Measurements from ENCODE around the gene CLASP1. TPM values are rescaled to one million over a fixed set of nuclear protein-coding genes. Genes with fewer than 3 reads are reported as not detected.
A peak's percentile ranks its signal among the peaks of the same experiment; 100 is the strongest.

CLASP1 gene
- total RNA-seq, 2 donors from 2014 or later: 87.0 to 88.3 TPM

GRCh38 chr2:121625953-121626352 is 23.3 kb downstream of the CLASP1 start:
- no peak for DNase-seq
- H3K9me3 Mint-ChIP-seq: peaks cover 1% of the 10 kb centered on the region
- no peak overlapping the region for H3K27ac Mint-ChIP-seq
- H3K27ac ChIP-seq (ENCODE audit: low read depth, low read length): no peak overlapping the region
- no peaks in the 10 kb centered on the region for H3K27me3 ChIP-seq (ENCODE audit: control insufficient read depth, insufficient read depth, low read length, poor library complexity, severe bottlenecking)
- peaks cover 9% of the 10 kb centered on the region for H3K36me3 ChIP-seq (ENCODE audit: control insufficient read depth, insufficient read depth, low read length)
- peaks cover 38% of the 10 kb centered on the region for H3K36me3 Mint-ChIP-seq (ENCODE audit: low read depth)
- no peaks in the 10 kb centered on the region for H3K4me1 Mint-ChIP-seq
- no peaks in the 10 kb centered on the region for H3K4me1 ChIP-seq (ENCODE audit: control insufficient read depth, insufficient read depth, low read length)
- H3K4me3 Mint-ChIP-seq: no peak overlapping the region
- H3K4me3 ChIP-seq (ENCODE audit: low read length): no peak overlapping the region
- no peak for TF ChIP-seq CTCF (conservative IDR thresholded peaks at IDR 0.05)
- no peak overlapping the region for H3K9ac ChIP-seq (ENCODE audit: extremely low read depth, low read length, poor library complexity, severe bottlenecking)
- H3K27me3 Mint-ChIP-seq (ENCODE audit: insufficient read depth): no peaks in the 10 kb centered on the region
- 97 to 100% methylated on average over 3 of the region's 3 CpGs for WGBS, 2 experiments (ENCODE audit: insufficient coverage in 1 of 2, insufficient read length in 1 of 2)
- peaks cover 4% of the 10 kb centered on the region for H3K9me3 ChIP-seq (ENCODE audit: control insufficient read depth, low read length)

GRCh38 chr2:121617042-121617599 is 32.1 kb downstream of the CLASP1 start:
- no peak for DNase-seq
- H3K4me1 Mint-ChIP-seq: peaks cover 7% of the 10 kb centered on the region

GRCh38 chr2:121613774-121614173 is 35.5 kb downstream of the CLASP1 start:
- H3K27me3 ChIP-seq (ENCODE audit: control insufficient read depth, insufficient read depth, low read length, poor library complexity, severe bottlenecking): no peaks in the 10 kb centered on the region

More at GRCh38 chr2:121617042-121617599, 32.1 kb downstream of the CLASP1 start:
- 77 to 86% methylated on average over 4 of the region's 4 CpGs for WGBS, 2 experiments (ENCODE audit: insufficient coverage in 1 of 2, insufficient read length in 1 of 2)
- Mint-ChIP-seq H3K9me3 (no peaks in the 10 kb centered on the region), H3K4me3 (no peak overlapping the region), H3K27ac (no peak overlapping the region), H3K36me3 (ENCODE audit: low read depth) (peaks cover 26% of the 10 kb centered on the region), H3K27me3 (ENCODE audit: insufficient read depth) (no peaks in the 10 kb centered on the region)
- Histone ChIP-seq H3K27me3 (ENCODE audit: control insufficient read depth, insufficient read depth, low read length, poor library complexity, severe bottlenecking) (no peaks in the 10 kb centered on the region), H3K27ac (ENCODE audit: low read depth, low read length) (peak overlapping the region; percentile 22), H3K9ac (ENCODE audit: extremely low read depth, low read length, poor library complexity, severe bottlenecking) (no peak overlapping the region), H3K4me1 (ENCODE audit: control insufficient read depth, insufficient read depth, low read length) (peaks cover 4% of the 10 kb centered on the region), H3K4me3 (ENCODE audit: low read length) (no peak overlapping the region), H3K36me3 (ENCODE audit: control insufficient read depth, insufficient read depth, low read length) (peaks cover 12% of the 10 kb centered on the region), H3K9me3 (ENCODE audit: control insufficient read depth, low read length) (no peaks in the 10 kb centered on the region)
- no peak for TF ChIP-seq CTCF (conservative IDR thresholded peaks at IDR 0.05)

More at GRCh38 chr2:121613774-121614173, 35.5 kb downstream of the CLASP1 start:
- Mint-ChIP-seq H3K27me3 (ENCODE audit: insufficient read depth) (no peaks in the 10 kb centered on the region), H3K27ac (no peak overlapping the region), H3K4me3 (no peak overlapping the region), H3K9me3 (no peaks in the 10 kb centered on the region), H3K4me1 (peaks cover 7% of the 10 kb centered on the region), H3K36me3 (ENCODE audit: low read depth) (peaks cover 18% of the 10 kb centered on the region)
- no peak for TF ChIP-seq CTCF (conservative IDR thresholded peaks at IDR 0.05)
- H3K9ac ChIP-seq (ENCODE audit: extremely low read depth, low read length, poor library complexity, severe bottlenecking): no peak overlapping the region
- H3K27ac ChIP-seq (ENCODE audit: low read depth, low read length): no peak overlapping the region
- peaks cover 4% of the 10 kb centered on the region for H3K4me1 ChIP-seq (ENCODE audit: control insufficient read depth, insufficient read depth, low read length)
- H3K4me3 ChIP-seq (ENCODE audit: low read length): no peak overlapping the region
- 93 to 100% methylated on average over 1 of the region's 1 CpG for WGBS, 2 experiments (ENCODE audit: insufficient coverage in 1 of 2, insufficient read length in 1 of 2)
- no peaks in the 10 kb centered on the region for H3K36me3 ChIP-seq (ENCODE audit: control insufficient read depth, insufficient read depth, low read length)
- no peak for DNase-seq
- no peaks in the 10 kb centered on the region for H3K9me3 ChIP-seq (ENCODE audit: control insufficient read depth, low read length)
